H1 (cell line): ENCODE data around the gene PPM1L. TPM values are rescaled to one million over a fixed set of nuclear protein-coding genes. Genes with fewer than 3 reads are reported as not detected.

Experiments used
- CTCF ChIA-PET: fragments of 300-600 bp; sonication (Branson Sonifier 250); formaldehyde crosslinking; loops from one replicate; lab custom pipeline; 2021; ENCODE audit not compliant: partially characterized antibody; lab: Charles Lee
- POLR2A ChIA-PET: fragments of 300-600 bp; sonication (Branson Sonifier 250); formaldehyde crosslinking; loops from one replicate; lab custom pipeline; 2021; ENCODE audit warnings: inconsistent platforms; ENCODE audit not compliant: partially characterized antibody; lab: Charles Lee
- DNase-seq, 2 experiments: peaks; one replicate each; pipeline versions ENCODE4 v3.0.0 to v3.0.0-alpha.2; 2010 to 2022; ENCODE audit warnings: low spot score in 2 of 2, low read depth in 1 of 2, mixed read lengths in 1 of 2
- FAIRE-seq: peaks from 2 replicates; lab custom pipeline; 2011; peaks lifted over from hg19 to GRCh38; lab: Jason Lieb, UNC
- H2AFZ ChIP-seq: 2 replicates; pipeline ENCODE4 v1.8.1; 2012; ENCODE audit warnings: low read length, inconsistent platforms
- H2AK5ac ChIP-seq: 2 replicates; pipeline ENCODE4 v1.6.1; 2013; ENCODE audit warnings: low read depth, low read length
- H2BK120ac ChIP-seq: replicated peaks from 2 replicates; pipeline ENCODE3; 2013; ENCODE audit warnings: low read depth, low read length, inconsistent platforms
- H2BK12ac ChIP-seq: 2 replicates; pipeline ENCODE4 v1.6.1; 2013; ENCODE audit warnings: low read depth, low read length
- H2BK15ac ChIP-seq: 2 replicates; pipeline ENCODE4 v1.6.1; 2013; ENCODE audit warnings: low read length
- H2BK20ac ChIP-seq: 2 replicates; pipeline ENCODE4 v1.6.1; 2013; ENCODE audit warnings: low read length
- H2BK5ac ChIP-seq: 2 replicates; pipeline ENCODE4 v1.6.1; 2013; ENCODE audit warnings: low read depth, low read length
- H3K14ac ChIP-seq: 2 replicates; pipeline ENCODE4 v1.6.1; 2013; ENCODE audit warnings: inconsistent platforms; ENCODE audit not compliant: insufficient read length
- H3K18ac ChIP-seq: 2 replicates; pipeline ENCODE4 v1.6.1; 2013; ENCODE audit warnings: low read length; ENCODE audit errors: extremely low read depth
- H3K23ac ChIP-seq: 2 replicates; pipeline ENCODE4 v1.6.1; 2013; ENCODE audit warnings: inconsistent platforms; ENCODE audit not compliant: insufficient read length
- H3K23me2 ChIP-seq: 2 replicates; pipeline ENCODE4 v1.6.1; 2013; ENCODE audit warnings: low read depth, low read length
- H3K27ac ChIP-seq: 2 replicates; pipeline ENCODE4 v1.6.1; 2011; ENCODE audit warnings: low read depth, low read length, inconsistent platforms
- H3K27me3 ChIP-seq, 4 experiments: replicated peaks in 1 of 4; 1 replicate in 1 of 4; 2 replicates in 3 of 4; pipeline versions ENCODE4 v1.6.1 to v1.8.1; 2011 to 2013; ENCODE audit warnings: low read length in 3 of 4, mild to moderate bottlenecking in 3 of 4, inconsistent platforms in 2 of 4, mixed read lengths in 2 of 4, moderate library complexity in 1 of 4; ENCODE audit not compliant: control insufficient read depth in 3 of 4, insufficient read depth in 3 of 4; ENCODE audit errors: extremely low read depth in 1 of 4
- H3K36me3 ChIP-seq, 4 experiments: 2 replicates each; pipeline versions ENCODE4 v1.6.1 to v1.8.1; 2011 to 2013; ENCODE audit warnings: mild to moderate bottlenecking in 4 of 4, low read length in 3 of 4, moderate library complexity in 2 of 4, control low read depth in 1 of 4, inconsistent platforms in 1 of 4; ENCODE audit not compliant: insufficient read depth in 4 of 4, control insufficient read depth in 2 of 4
- H3K4ac ChIP-seq: replicated peaks from 2 replicates; pipeline ENCODE3; 2013; ENCODE audit warnings: low read length, low read depth, mixed read lengths, inconsistent platforms; ENCODE audit not compliant: insufficient read length
- H3K4me1 ChIP-seq, 4 experiments: replicated peaks in 1 of 4; 1 replicate in 1 of 4; 2 replicates in 3 of 4; pipeline versions ENCODE4 v1.6.1 to v1.8.1; 2011 to 2013; ENCODE audit warnings: low read length in 3 of 4, inconsistent platforms in 2 of 4, mixed read lengths in 1 of 4; ENCODE audit not compliant: insufficient read depth in 4 of 4, control insufficient read depth in 3 of 4
- H3K4me2 ChIP-seq, 2 experiments: 2 replicates each; pipeline versions ENCODE4 v1.6.1 to v1.8.1; 2011 to 2013; ENCODE audit warnings: low read depth in 2 of 2, low read length in 2 of 2, control low read depth in 1 of 2, inconsistent platforms in 1 of 2, mild to moderate bottlenecking in 1 of 2; ENCODE audit not compliant: insufficient read depth in 1 of 2
- H3K4me3 ChIP-seq, 4 experiments: fragments of 200-600, 300-600 bp in 1 of 4; sonication (generic), shearing (Covaris generic), sonication (Bioruptor Twin) in 1 of 4; 2 replicates each; pipeline versions ENCODE4 v1.5.1 to v1.8.1; 2011 to 2016; ENCODE audit warnings: low read length in 4 of 4, low read depth in 3 of 4, control low read depth in 2 of 4, inconsistent platforms in 2 of 4, mild to moderate bottlenecking in 2 of 4, mixed read lengths in 1 of 4, moderate library complexity in 1 of 4; ENCODE audit not compliant: insufficient read depth in 2 of 4; ENCODE audit errors: extremely low read depth in 1 of 4
- H3K56ac ChIP-seq: replicated peaks from 2 replicates; pipeline ENCODE3; 2013; ENCODE audit warnings: low read depth, mild to moderate bottlenecking, mixed read lengths, low read length, inconsistent platforms; ENCODE audit not compliant: insufficient read length
- H3K79me1 ChIP-seq: 2 replicates; pipeline ENCODE4 v1.6.1; 2013; ENCODE audit warnings: low read depth, low read length, control low read depth
- H3K79me2 ChIP-seq, 2 experiments: 2 replicates each; pipeline versions ENCODE4 v1.6.1 to v1.8.1; 2012 to 2013; ENCODE audit warnings: low read length in 2 of 2, mild to moderate bottlenecking in 2 of 2, inconsistent platforms in 1 of 2; ENCODE audit not compliant: insufficient read depth in 2 of 2, control insufficient read depth in 1 of 2
- H3K9ac ChIP-seq, 4 experiments: replicated peaks in 1 of 4; 1 replicate in 1 of 4; 2 replicates in 3 of 4; pipeline versions ENCODE4 v1.6.1 to v1.8.1; 2011 to 2013; ENCODE audit warnings: low read depth in 3 of 4, low read length in 3 of 4, control low read depth in 2 of 4, mild to moderate bottlenecking in 2 of 4, moderate library complexity in 2 of 4, inconsistent platforms in 1 of 4; ENCODE audit errors: extremely low read depth in 1 of 4
- H3K9me3 ChIP-seq, 2 experiments: 2 replicates each; pipeline versions ENCODE4 v1.6.1 to v1.8.1; 2012 to 2013; ENCODE audit warnings: mild to moderate bottlenecking in 2 of 2, moderate library complexity in 2 of 2, control low read depth in 1 of 2, inconsistent platforms in 1 of 2, low read depth in 1 of 2, low read length in 1 of 2, mixed read lengths in 1 of 2; ENCODE audit not compliant: insufficient read depth in 2 of 2
- H4K20me1 ChIP-seq, 2 experiments: replicated peaks in 1 of 2; 2 replicates each; pipeline versions ENCODE3 to v1.8.1; 2011 to 2013; ENCODE audit warnings: inconsistent platforms in 2 of 2, low read length in 2 of 2, mild to moderate bottlenecking in 1 of 2; ENCODE audit not compliant: insufficient read depth in 2 of 2, control insufficient read depth in 1 of 2
- H4K5ac ChIP-seq: 2 replicates; pipeline ENCODE4 v1.6.1; 2013; ENCODE audit warnings: low read length, low read depth, mixed read lengths, inconsistent platforms; ENCODE audit not compliant: insufficient read length
- H4K8ac ChIP-seq: 2 replicates; pipeline ENCODE4 v1.8.0; 2013; ENCODE audit warnings: mild to moderate bottlenecking, moderate library complexity, low read length, inconsistent platforms; ENCODE audit not compliant: insufficient read depth; ENCODE audit errors: extremely low read depth
- H4K91ac ChIP-seq: replicated peaks from 2 replicates; pipeline ENCODE3; 2013; ENCODE audit warnings: low read length, mixed read lengths, inconsistent platforms; ENCODE audit not compliant: insufficient read length
- E2F6 ChIP-seq: IDR thresholded peaks from 2 replicates; pipeline ENCODE4 v1.6.1; 2012; ENCODE audit warnings: inconsistent platforms
- EZH2 ChIP-seq: fragments of 200-600 bp; sonication (generic); IDR thresholded peaks from 2 replicates; pipeline ENCODE4 v1.7.1; 2012; ENCODE audit warnings: low read depth, mild to moderate bottlenecking, moderate library complexity, low read length, inconsistent platforms; ENCODE audit not compliant: severe bottlenecking
- HDAC2 ChIP-seq, 2 experiments: fragments of 300-600 bp in 1 of 2; sonication (generic) in 1 of 2; IDR thresholded peaks; 2 replicates each; pipeline ENCODE4 v1.6.1; 2011 to 2012; ENCODE audit warnings: low read depth in 2 of 2, low read length in 2 of 2, mild to moderate bottlenecking in 2 of 2, moderate library complexity in 2 of 2, borderline replicate concordance in 1 of 2, inconsistent platforms in 1 of 2
- KDM5A ChIP-seq: fragments of 200-600 bp; IDR thresholded peaks from 2 replicates; pipeline ENCODE4 v1.7.1; 2012; ENCODE audit warnings: mild to moderate bottlenecking, low read length, inconsistent platforms, mixed read lengths
- MAFK ChIP-seq: IDR thresholded peaks from 2 replicates; pipeline ENCODE4 v1.6.1; 2012; ENCODE audit warnings: low read depth, mild to moderate bottlenecking, improper control_type of control experiment, low read length
- RNF2 ChIP-seq: fragments of 200-900, 300-1000 bp; sonication (generic); IDR thresholded peaks from 2 replicates; pipeline ENCODE4 v1.7.1; 2016; ENCODE audit warnings: borderline replicate concordance, low read depth, mild to moderate bottlenecking, antibody characterized with exemption, low read length; ENCODE audit not compliant: poor library complexity, severe bottlenecking; ENCODE audit errors: missing control alignments
- RXRA ChIP-seq: IDR thresholded peaks from 2 replicates; pipeline ENCODE4 v1.6.1; 2011; ENCODE audit warnings: low read depth, mild to moderate bottlenecking, low read length, moderate library complexity; ENCODE audit not compliant: insufficient read depth
- SIN3A ChIP-seq, 2 experiments: IDR thresholded peaks in 1 of 2; conservative IDR thresholded peaks in 1 of 2; 2 replicates each; pipeline ENCODE4 v1.6.1; 2011 to 2012; ENCODE audit warnings: low read length in 2 of 2, improper control_type of control experiment in 1 of 2, low read depth in 1 of 2, mild to moderate bottlenecking in 1 of 2
- TAF7 ChIP-seq: optimal IDR thresholded peaks from 2 replicates; pipeline ENCODE3; 2011; ENCODE audit warnings: low read depth, mild to moderate bottlenecking, inconsistent platforms, low read length, moderate library complexity, borderline replicate concordance
- WGBS, 2 experiments: shearing (Covaris generic) in 1 of 2; methylation state at CpG; one replicate each; pipeline versions ENCODE4 v1.1.6 to v1.1.7; 2013 to 2015; ENCODE audit warnings: low lambda C conversion rate in 2 of 2, mixed read lengths in 2 of 2, inconsistent platforms in 1 of 2, low coverage in 1 of 2, missing lambda C conversion rate in 1 of 2; ENCODE audit not compliant: insufficient replicate concordance in 2 of 2, insufficient coverage in 1 of 2, insufficient read length in 1 of 2; ENCODE audit errors: extremely low coverage in 1 of 2, missing lambda C conversion rate in 1 of 2; 5-methylcytosine and 5-hydroxymethylcytosine counted together
- polyA plus RNA-seq, 7 experiments: library from polyadenylated mRNA; depleted of rRNA in 3 of 7; stranded (reverse) in 5 of 7; unstranded in 2 of 7; fragments of >200 nt in 5 of 7; fragments of 200-250 nt in 2 of 7; gene quantifications; 1 replicate in 5 of 7; 2 replicates in 1 of 7; 4 replicates in 1 of 7; pipeline versions ENCODE4 v1.2.1 to v1.2.3, GENCODE V29; 2011 to 2013; ENCODE audit warnings: missing spikeins in 2 of 7, mixed read lengths in 2 of 7
- total RNA-seq: library from RNA; stranded (reverse); fragmentation: NEBNext Ultra II Directional; extraction: Animal tissue kit (Norgen Biotek cat#: 25700); gene quantifications from 2 replicates; pipeline ENCODE4 v1.2.1, GENCODE V29; 2021
- TF ChIP-seq, protein P1 (sequence below): IDR thresholded peaks from 2 replicates; pipeline ENCODE4 v1.6.1; 2012; ENCODE audit warnings: inconsistent platforms
- TF ChIP-seq, protein P2 (sequence below): IDR thresholded peaks from 2 replicates; pipeline ENCODE4 v1.6.1; 2011; ENCODE audit warnings: low read depth, mild to moderate bottlenecking, low read length; ENCODE audit not compliant: insufficient read depth

The PPM1L gene
- total and polyA plus RNA-seq, 2 of the 8 experiments (the other 6 are each of a cell fraction or from before 2014, with no cell fraction given), result 2.8 to 18.1 TPM

DNA sequence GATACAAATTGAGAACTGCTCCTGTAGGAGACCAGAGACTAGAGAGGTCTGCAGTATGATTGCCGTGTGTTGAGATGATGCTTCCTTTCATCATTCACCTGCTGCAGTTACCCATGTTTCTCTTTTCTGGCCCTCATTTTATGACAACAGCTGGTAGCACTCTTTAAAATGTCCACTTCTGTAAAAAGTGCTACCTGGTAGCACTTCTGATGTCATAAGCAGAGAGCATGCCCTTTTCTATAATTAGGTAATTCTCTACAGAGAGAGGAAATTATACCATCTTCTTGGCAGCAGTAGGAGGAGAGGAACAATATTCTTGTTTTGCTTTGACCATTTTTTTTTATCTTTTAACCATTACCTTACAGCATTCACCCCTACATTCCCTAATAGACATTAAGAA lies 123.8 kb downstream of the PPM1L start:
- ChIA-PET CTCF (no interaction called here), POLR2A (no interaction called here)
- H4K5ac ChIP-seq, result no peak overlapping the region
- H3K18ac ChIP-seq, result no peak overlapping the region
- no peak overlapping the region for H3K27ac ChIP-seq
- no peaks in the 10 kb centered on the region for H3K79me2 ChIP-seq
- no peaks in the 10 kb centered on the region for H3K4me1 ChIP-seq
- no peak overlapping the region for H3K56ac ChIP-seq
- no peaks in the 10 kb centered on the region for H3K9me3 ChIP-seq
- no peak for DNase-seq
- WGBS, 2 experiments, result 73% methylated on average over 1 of the region's 1 CpG; no CpG with 5 or more reads in 1 of the 2 experiments
- H3K23ac ChIP-seq, result no peak overlapping the region
- no peak overlapping the region for H2BK5ac ChIP-seq
- H3K27me3 ChIP-seq, result no peaks in the 10 kb centered on the region
- H3K4me3 ChIP-seq, result no peak overlapping the region
- H3K4me2 ChIP-seq, result no peak overlapping the region
- no peak overlapping the region for H2BK20ac ChIP-seq
- no peaks in the 10 kb centered on the region for H3K36me3 ChIP-seq
- H3K4ac ChIP-seq, result no peak overlapping the region
- H2BK12ac ChIP-seq, result no peak overlapping the region
- H4K8ac ChIP-seq, result no peak overlapping the region
- H3K79me1 ChIP-seq, result no peaks in the 10 kb centered on the region
- H2BK120ac ChIP-seq, result no peak overlapping the region
- FAIRE-seq, result no peak
- no peak overlapping the region for H3K9ac ChIP-seq
- no peak overlapping the region for H3K14ac ChIP-seq
- H3K23me2 ChIP-seq, result no peaks in the 10 kb centered on the region
- H2BK15ac ChIP-seq, result no peak overlapping the region
- no peak overlapping the region for H2AFZ ChIP-seq
- H4K20me1 ChIP-seq, result no peaks in the 10 kb centered on the region
- no peak overlapping the region for H4K91ac ChIP-seq
- no peak overlapping the region for H2AK5ac ChIP-seq
- TF ChIP-seq HDAC2 (IDR thresholded peaks at IDR 0.05; ENCODE audit: borderline replicate concordance in 1 of 2, low read depth in 2 of 2, low read length in 2 of 2) (no peak), EZH2 (no peak), TAF7 (no peak), SIN3A (conservative IDR thresholded peaks at IDR 0.05 in 1 of 2, IDR thresholded peaks at IDR 0.05 in 1 of 2; ENCODE audit: low read depth in 1 of 2, low read length in 2 of 2) (no peak), RXRA (no peak), RNF2 (no peak), MAFK (no peak), E2F6 (no peak), KDM5A (no peak)
- TF ChIP-seq, protein P1, sequence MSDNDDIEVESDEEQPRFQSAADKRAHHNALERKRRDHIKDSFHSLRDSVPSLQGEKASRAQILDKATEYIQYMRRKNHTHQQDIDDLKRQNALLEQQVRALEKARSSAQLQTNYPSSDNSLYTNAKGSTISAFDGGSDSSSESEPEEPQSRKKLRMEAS, result no peak
- TF ChIP-seq, protein P2, sequence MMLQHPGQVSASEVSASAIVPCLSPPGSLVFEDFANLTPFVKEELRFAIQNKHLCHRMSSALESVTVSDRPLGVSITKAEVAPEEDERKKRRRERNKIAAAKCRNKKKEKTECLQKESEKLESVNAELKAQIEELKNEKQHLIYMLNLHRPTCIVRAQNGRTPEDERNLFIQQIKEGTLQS, result no peak
